Esophagus squamous epithelium (tissue), 4 donors: ENCODE results near the gene FAM227B.

Experiments used
- CTCF ChIP-seq, 6 experiments: fragments of 450-650 bp in 4 of 6; fragments of 200-600 bp in 2 of 6; sonication (generic) in 2 of 6; IDR thresholded peaks; one replicate each; pipeline ENCODE4 v1.5.1; 2016 to 2019; ENCODE audit warnings: antibody characterized with exemption in 6 of 6, mild to moderate bottlenecking in 4 of 6, moderate library complexity in 4 of 6
- POLR2A ChIP-seq, 4 donors: fragments of 450-650 bp; IDR thresholded peaks; one replicate each; pipeline ENCODE4 v1.6.1; 2017; ENCODE audit warnings: antibody characterized with exemption in 4 of 4, mild to moderate bottlenecking in 4 of 4, moderate library complexity in 3 of 4

GRCh38 chr15:49458145-49458544, 162.5 kb downstream of the FAM227B start:
- no peak for TF ChIP-seq CTCF (IDR thresholded peaks at IDR 0.05)
- TF ChIP-seq POLR2A (IDR thresholded peaks at IDR 0.05): no peak
